Pons (tissue), 1 donor: ENCODE data around the gene MATN4.

Experiments
- DNase-seq: peaks from one replicate; pipeline ENCODE4 v3.0.0-alpha.2; 2016; ENCODE audit warnings: low spot score

The MATN4 gene

DNA sequence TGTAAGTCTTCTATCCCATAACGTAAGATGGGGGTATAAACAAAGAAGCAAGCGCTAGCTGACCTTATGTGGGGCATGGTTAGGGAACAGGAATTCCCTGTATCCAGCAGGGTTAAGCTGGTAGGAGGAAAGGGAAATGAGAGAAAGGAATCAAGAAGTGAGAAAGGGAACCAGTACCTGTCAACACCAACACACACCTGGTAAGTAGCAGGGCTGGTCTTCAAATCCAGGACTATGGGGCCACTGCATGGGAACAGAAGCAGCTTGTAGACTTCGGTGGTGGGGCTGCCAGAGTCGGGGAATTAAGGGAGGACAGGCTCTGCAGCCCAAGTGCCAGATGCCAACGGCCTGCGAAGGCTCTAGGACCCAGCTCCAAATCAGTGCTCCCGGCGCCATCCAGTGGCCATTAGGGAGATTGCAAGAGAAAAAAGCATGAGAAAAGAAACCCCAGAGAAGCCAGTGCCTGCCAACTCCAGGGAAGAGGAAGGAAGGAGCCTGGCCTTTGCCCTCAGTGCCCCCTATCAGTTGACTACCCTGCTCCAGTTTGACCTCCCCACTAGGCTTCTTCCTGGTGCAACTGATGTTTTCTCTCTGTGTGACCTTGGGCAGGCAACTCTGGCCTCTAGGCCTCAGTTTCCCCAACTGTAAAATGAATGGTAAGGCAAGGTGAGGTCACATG is 17.3 kb downstream of the MATN4 start:
- DNase-seq = peak; percentile 72

DNA sequence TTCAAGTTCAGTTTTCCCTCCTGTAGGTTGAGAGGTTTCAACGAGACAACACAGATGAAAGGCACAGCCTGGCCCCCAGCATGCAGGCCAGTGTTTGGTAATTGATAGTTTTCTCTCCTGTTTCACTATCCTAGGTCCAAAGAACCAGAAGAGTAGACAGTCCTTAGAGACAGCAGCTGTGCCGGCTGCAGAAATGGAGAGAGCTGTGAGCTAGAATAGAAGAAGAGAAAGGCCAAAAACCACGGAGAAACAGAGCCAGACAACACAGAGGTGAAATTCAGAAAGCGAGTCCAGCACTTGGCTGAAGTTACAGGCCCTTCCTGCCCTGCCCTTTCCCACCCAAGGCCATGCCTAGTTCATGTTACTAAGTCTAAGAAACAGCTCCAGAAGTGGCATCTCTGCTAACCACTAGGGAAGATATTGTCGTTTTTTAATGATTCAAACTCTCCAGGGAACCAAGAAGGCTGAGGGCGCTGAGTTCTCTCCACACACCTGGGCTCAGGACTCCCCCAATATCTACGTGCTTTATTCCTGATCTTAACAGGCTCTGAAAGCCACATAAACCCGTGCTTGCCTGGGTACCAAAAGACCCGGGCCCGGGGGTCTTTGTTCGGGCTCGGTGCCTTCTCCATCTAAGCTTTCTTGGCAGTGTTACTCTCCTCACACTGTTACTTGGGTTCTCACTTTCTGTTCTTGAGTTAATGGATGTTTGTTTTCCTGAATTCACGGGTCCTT is 18.0 kb downstream of the MATN4 start:
- DNase-seq = no peak

DNA sequence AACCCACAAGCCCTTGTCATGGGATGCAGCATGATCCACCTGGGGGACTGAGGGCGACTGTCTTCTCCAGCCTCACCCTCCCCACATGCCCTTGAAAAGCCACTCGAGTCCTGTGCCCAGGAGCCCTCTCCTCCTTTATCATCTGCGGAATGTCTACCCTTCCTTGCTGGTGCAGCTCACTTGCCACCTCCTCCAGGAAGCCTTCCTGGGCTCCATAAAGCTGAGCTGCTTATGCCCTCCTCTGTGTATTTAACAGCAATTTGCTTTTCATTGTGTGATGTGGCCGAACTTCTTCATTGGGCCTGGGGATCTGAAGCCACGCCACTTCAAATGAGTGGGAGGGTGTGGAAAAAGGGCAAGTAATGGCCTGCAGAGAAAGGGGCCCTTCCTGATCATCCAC is 19.2 kb downstream of the MATN4 start:
- DNase-seq = no peak

DNA sequence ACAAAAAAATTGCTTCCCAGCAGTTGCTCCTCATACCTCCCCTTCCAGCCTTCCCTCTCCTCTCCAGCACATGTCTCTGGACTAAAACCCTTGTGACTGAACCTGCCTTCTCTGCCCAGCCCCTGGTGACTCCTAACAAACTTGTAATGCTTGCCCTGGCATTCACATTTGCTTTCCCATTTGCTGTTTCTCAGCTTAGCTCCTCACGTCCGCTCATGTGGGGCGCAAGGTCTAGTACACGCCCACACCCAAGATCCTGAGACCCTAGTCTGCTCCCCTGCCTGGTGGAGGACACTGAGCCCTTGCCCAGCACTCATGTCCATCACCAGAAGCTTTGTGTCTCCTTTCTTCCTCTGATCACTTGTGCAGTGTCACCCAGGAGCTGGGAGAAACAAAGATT is 19.7 kb downstream of the MATN4 start:
- no peak for DNase-seq

DNA sequence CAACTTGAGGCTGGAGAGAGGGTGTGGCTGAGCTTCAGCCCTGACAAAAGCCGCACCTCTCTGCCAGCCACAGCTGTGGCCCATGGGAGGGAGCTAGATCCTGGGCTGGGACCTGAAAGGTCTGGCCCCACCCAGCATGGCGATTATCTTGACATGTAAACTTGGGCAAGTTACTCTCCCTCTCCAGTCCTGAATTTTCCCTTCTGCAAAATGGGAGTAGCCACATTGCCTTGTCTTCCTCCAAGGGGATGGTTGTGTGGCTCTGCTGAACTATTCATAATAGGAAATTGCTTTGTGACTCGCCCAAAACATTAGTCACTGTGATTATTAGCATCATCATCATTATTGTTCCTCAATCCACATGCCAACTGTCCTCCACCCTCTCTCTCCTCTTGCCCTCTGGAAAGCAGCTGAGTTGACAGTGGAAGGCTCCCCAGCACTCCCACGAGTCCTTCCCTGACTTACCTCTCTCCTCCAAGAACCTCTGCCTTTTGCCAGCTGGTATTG is 24.5 kb downstream of the MATN4 start:
- DNase-seq = no peak

DNA sequence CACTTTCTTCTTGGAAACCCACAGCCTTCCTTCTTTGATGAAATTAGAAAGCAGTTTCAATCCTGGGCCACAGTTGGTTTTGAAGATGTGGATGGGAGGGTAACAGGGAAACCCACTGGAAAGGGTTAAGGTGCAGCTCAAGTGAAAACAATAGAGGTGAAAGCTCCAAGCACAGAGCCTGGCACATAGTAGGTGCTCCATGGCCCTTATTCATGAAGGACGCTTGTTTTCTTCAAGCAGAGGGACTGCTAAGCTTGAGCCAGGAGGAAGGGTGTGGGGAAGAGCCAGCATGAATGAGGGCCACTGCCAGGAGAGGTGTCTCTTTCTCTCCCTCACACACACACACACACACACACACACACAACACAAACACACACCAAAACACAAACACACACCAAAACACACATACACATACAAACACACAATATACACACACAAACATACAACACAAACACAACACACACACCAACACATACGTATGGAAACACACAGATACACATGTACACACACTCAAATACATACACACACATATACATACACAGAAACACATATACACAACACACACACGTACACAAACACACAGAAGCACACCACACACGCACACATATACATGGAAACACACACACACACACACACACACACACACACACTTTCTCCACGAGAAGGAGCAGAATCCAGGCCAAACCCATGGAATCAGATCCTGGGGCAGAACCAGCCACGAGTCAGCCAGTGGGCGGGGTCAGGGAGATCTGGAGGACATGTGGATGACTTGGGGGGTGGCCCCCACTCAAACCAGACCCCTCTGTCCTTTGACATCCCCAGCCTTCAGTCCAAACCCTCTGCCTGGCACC is 25.2 kb downstream of the MATN4 start:
- no peak for DNase-seq

DNA sequence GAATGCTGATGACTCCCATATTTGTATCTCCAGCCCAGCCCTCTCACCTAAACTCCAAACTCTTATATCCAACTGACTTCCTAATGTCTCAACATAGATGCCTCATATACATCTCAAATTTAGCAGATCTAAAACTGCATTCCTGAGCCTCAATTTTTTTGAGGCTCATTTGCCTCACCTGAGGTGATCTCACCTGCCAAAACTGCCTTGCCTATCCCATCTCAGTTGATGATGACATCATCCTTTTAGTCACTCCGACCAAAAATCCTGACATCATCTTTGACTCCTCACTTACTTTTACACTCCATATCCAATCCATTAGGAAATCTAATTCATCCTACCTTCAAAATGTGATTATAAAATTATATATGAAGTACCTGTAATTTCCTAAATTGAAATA is 28.1 kb downstream of the MATN4 start:
- DNase-seq = no peak

DNA sequence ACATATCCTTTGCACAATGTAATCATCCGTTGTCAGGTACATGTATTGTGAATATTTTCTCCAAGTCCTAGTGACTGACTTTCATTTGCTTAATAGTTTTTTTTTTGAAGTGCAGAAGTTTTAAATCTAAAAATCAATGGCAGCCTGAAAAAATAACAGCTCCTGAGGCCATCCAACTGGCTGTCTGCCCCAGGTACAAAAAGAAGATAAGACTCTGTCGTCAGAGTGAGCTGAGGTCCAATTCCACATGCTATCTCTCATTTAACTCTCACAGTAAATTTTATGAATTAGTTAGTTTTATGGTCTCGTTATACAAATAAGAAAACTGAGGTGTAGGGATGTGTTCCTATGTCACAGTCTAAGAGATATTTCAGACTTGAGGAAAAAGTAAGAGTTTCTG is 32.8 kb downstream of the MATN4 start:
- no peak for DNase-seq

DNA sequence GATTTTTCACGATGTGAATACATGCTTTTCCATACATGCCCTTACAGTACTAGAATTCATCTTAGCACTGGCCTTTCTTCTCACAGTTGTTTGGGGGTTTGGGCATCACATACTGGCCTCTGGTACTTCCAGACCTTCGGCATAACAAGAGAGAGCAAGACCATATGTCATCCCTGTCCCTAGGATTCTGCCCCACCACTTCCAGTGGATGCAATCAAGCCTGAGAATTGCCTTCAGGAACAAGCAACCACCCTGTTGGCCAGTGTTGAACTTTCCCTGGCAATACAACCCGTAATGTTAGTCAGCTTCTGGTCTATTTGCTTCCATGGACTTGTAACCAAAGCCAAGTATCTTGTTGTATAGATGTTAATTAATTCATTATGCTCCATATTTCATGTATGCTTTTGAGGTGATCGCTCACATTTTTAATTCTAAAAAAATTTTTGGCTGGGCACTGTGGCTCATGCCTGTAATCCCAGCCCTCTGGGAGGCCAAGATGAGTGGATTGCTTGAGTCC is 38.3 kb downstream of the MATN4 start:
- DNase-seq = no peak

DNA sequence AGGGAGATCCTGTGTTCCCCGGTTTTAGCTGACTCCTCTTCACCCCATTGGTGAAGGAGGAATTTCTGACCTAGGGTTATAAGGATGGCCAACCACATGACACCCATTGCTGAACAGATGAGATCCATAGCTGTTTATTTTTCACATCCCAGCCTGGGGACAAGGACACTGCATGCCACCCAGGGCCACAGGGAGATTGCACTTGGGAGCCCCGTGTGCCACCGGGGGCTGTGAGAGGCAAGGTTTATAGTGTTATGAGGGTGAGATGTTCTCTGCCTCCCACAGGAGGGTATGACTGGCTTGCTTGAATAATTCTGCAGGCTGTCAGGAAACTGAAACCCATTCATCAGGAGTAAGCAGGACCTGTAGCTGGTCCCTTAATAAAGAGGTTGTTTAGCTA is 39.0 kb downstream of the MATN4 start:
- DNase-seq = no peak

GRCh38 chr20:45268531-45268930 is 39.6 kb downstream of the MATN4 start:
- DNase-seq = no peak

DNA sequence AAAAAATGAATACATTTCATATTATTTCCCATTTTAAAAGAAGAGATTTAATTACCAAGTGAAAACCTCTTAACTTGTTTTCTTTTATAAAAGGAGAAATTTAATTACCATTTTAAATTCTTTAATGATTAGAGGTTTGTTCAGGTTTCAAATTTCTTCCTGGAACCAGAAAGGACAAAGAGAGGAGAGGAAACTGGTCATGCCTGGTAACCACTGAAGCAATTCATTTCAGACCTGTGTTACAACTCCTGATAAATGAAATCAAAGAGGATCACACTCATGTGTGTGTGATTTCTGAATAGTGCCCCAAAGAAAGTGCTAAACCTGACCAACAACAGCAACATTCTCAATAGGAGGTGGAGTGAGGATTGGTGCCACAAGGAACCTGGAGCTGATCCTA is 41.1 kb downstream of the MATN4 start:
- no peak for DNase-seq

DNA sequence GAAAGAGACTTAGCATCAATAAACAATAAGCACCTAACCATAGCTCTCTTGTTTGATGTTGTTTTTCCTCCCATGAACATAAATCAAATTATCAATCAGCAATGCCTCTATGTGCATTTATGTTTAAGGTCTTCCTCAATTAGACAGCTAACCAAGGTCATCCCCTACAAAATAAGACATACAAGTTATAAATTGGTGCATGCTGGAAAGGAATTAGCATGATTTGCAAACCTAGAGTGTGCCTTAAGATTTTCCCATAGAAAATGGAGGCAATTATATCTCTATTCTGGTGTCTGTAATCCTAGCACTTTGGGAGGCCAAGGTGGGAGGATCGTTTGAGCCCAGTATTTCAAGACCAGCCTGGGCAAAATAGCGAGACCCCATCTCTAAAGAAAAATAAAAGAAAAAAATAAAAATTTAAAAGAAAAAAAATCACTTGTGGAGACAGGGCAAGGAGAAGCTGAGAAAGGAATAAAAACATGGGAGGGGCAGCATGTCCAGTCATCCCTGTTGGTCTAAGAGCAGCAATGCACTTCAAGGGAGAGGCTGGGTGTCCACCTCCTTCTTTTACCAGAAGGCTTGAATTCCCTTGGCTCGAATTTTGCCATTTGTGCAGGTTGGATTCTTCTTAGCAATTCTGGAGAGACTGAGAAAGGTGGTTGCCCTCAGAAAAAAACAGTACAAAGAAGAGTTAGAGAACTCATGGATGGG is 44.4 kb downstream of the MATN4 start:
- DNase-seq = no peak

GRCh38 chr20:45258664-45259063 is 49.4 kb downstream of the MATN4 start:
- no peak for DNase-seq

DNA sequence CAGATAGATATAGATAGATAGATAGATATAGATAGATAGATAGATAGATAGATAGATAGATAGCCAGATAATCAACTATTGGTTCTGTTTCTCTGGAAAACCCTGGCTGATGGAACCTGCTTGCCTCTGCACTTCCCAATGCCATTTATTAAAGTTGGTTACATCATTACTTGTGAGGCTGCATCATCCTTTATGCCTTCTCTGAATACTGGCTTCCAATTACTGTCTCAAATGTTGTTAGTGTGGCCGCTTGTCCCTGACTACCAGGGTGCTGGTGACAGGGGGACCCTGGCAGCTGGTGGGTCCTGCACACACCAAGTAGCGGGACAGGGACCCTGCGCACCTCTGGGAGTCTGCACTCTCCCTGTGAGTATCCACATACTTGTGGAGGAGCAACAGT is 49.8 kb downstream of the MATN4 start:
- DNase-seq = no peak

- no peak for DNase-seq
These were observed 50.4 kb downstream of the MATN4 start for GRCh38 chr20:45257711-45258110.

DNA sequence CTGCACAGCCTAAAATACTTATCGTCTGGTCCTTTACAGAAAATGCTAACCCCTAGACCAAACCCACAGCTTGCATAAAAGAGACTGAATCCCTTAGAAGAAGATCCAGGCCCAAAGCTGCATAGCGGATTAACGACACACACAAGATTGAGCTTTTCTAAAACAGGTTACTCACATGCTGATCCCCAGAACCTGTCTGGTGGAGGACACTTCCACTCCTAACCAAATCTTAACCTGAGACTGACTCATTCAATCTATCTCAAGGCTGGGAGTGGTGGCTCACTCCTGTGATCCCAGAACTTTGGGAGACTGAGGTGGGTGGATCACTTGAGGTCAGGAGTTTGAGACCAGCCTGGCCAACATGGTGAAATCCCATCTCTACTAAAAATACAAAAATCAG is 50.9 kb downstream of the MATN4 start:
- no peak for DNase-seq

GRCh38 chr20:45254383-45255262 is 53.5 kb downstream of the MATN4 start, which contains the start of gene SLPI:
Gene SLPI, minus strand, starts transcription at chr20:45254564. Its CDS starts 21 bp downstream, at chr20:45254543.
- DNase-seq = peak; percentile 29

DNA sequence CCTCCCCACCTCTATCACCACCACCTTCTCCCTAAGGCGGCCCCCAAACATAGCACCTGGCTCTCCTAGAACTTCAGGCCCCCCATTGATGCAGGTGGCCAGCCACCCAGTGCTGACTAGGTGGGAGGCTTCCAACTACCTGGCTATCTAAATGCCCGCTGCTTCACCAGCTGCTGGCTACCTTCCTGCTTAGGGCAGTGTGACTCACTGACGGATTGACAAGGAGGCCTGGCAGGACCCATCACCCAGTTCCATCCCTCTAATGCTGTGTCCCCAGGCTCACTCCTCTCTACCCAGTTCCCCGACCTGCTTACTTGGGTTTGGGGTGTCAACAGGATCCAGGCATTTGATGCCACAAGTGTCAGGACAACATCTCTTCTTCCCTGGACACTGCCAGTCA is 54.8 kb downstream of the MATN4 start:
- DNase-seq = no peak

- no peak for DNase-seq
These were observed 56.1 kb downstream of the MATN4 start for GRCh38 chr20:45251884-45252560.
